GM12878 (cell line): Measurements from ENCODE around the gene PLAC9. TPM values are rescaled to one million over a fixed set of nuclear protein-coding genes. Genes with fewer than 3 reads are reported as not detected.

Source experiments
- ATAC-seq: fragments of 200-7000 bp; cut with Tn5 transposase; 3 replicates; pipeline ENCODE4 v1.9.1; 2020; ENCODE audit warnings: mild to moderate bottlenecking, moderate library complexity
- BruUV-seq: library from RNA; stranded (reverse); fragments of 400-500 nt; replicated peaks from 2 replicates; lab custom pipeline; 2021; lab: Mats Ljungman, UMichigan
- CTCF ChIA-PET: fragments of 300-600 bp; sonication (Branson Sonifier 250); formaldehyde crosslinking; extraction: SDS; loops from one replicate; lab custom pipeline; 2021; ENCODE audit warnings: inconsistent platforms; lab: Yijun Ruan, JAX
- POLR2A ChIA-PET: fragments of 350-600 bp; formaldehyde crosslinking; extraction: SDS; loops from one replicate; lab custom pipeline; 2021; ENCODE audit warnings: inconsistent platforms; lab: Charles Lee
- RAD21 ChIA-PET: fragments of 300-600 bp; sonication (Branson Sonifier 250); formaldehyde crosslinking; loops from one replicate; lab custom pipeline; 2023; ENCODE audit warnings: antibody characterized with exemption; ENCODE audit not compliant: unreplicated experiment; lab: Charles Lee
- SMC1A ChIA-PET: fragments of 300-600 bp; sonication (Branson Sonifier 250); formaldehyde crosslinking; loops from one replicate; lab custom pipeline; 2023; ENCODE audit not compliant: unreplicated experiment, uncharacterized antibody; lab: Charles Lee
- DNase-seq: peaks from one replicate; pipeline ENCODE4 v3.0.0-alpha.2; 2011; ENCODE audit warnings: low read depth, low spot score
- FAIRE-seq: peaks from 3 replicates; lab custom pipeline; 2011; peaks lifted over from hg19 to GRCh38; lab: Jason Lieb, UNC
- H2AFZ ChIP-seq: 2 replicates; pipeline ENCODE4 v1.6.0; 2011; ENCODE audit warnings: low read depth, low read length, control low read depth; ENCODE audit not compliant: control insufficient read depth
- H3K27ac ChIP-seq: 2 replicates; pipeline ENCODE4 v1.5.1; 2011; ENCODE audit warnings: control low read depth; ENCODE audit not compliant: control insufficient read depth, insufficient read depth
- H3K27me3 ChIP-seq, 2 experiments: replicated peaks in 1 of 2; 2 replicates each; pipeline versions ENCODE4 v1.6.0 to v1.6.1; 2011; ENCODE audit warnings: low read length in 1 of 2; ENCODE audit not compliant: control insufficient read depth in 2 of 2, insufficient read depth in 2 of 2
- H3K36me3 ChIP-seq, 2 experiments: 2 replicates each; pipeline ENCODE4 v1.5.1; 2011; ENCODE audit warnings: low read length in 1 of 2; ENCODE audit not compliant: control insufficient read depth in 2 of 2, insufficient read depth in 2 of 2
- H3K4me1 ChIP-seq: 2 replicates; pipeline ENCODE4 v1.6.1; 2011; ENCODE audit warnings: mild to moderate bottlenecking, low read length, moderate library complexity, mixed read lengths; ENCODE audit not compliant: control insufficient read depth, insufficient read depth
- H3K4me2 ChIP-seq: 2 replicates; pipeline ENCODE4 v1.6.0; 2011; ENCODE audit warnings: control low read depth; ENCODE audit not compliant: control insufficient read depth, insufficient read depth
- H3K4me3 ChIP-seq: fragments of 200-600 bp; sonication (generic); 2 replicates; pipeline ENCODE4 v1.5.1; 2016
- H3K79me2 ChIP-seq: 2 replicates; pipeline ENCODE4 v1.6.0; 2011; ENCODE audit warnings: low read length; ENCODE audit not compliant: control insufficient read depth, insufficient read depth
- H3K9ac ChIP-seq: 2 replicates; pipeline ENCODE4 v1.8.0; 2011; ENCODE audit warnings: low read length, control low read depth, mixed read lengths; ENCODE audit not compliant: control insufficient read depth, insufficient read depth
- H3K9me3 ChIP-seq: replicated peaks from 3 replicates; pipeline ENCODE4 v1.5.1; 2011; ENCODE audit warnings: mild to moderate bottlenecking, low read length; ENCODE audit not compliant: control insufficient read depth, insufficient read depth
- H4K20me1 ChIP-seq: 2 replicates; pipeline ENCODE4 v1.6.0; 2011; ENCODE audit not compliant: control insufficient read depth, insufficient read depth
- ETV6 ChIP-seq, 2 experiments: fragments of 450-650 bp in 1 of 2; IDR thresholded peaks in 1 of 2; conservative IDR thresholded peaks in 1 of 2; 2 replicates each; pipeline ENCODE4 v1.6.1; 2014; ENCODE audit warnings: antibody characterized with exemption in 1 of 2, borderline replicate concordance in 1 of 2, low read depth in 1 of 2, mild to moderate bottlenecking in 1 of 2, moderate library complexity in 1 of 2
- RAD21 ChIP-seq: IDR thresholded peaks from 2 replicates; pipeline ENCODE4 v1.6.1; 2011; ENCODE audit warnings: mild to moderate bottlenecking, low read depth, low read length, moderate library complexity; ENCODE audit not compliant: insufficient read depth
- SMAD1 ChIP-seq: fragments of 450-650 bp; IDR thresholded peaks from 2 replicates; pipeline ENCODE4 v1.6.1; 2018; ENCODE audit warnings: mild to moderate bottlenecking, low read depth; ENCODE audit not compliant: partially characterized antibody
- TCF7 ChIP-seq: IDR thresholded peaks from 2 replicates; pipeline ENCODE4 v1.6.1; 2014; ENCODE audit warnings: antibody characterized with exemption, borderline replicate concordance
- ZNF24 ChIP-seq: fragments of 450-650 bp; IDR thresholded peaks from 2 replicates; pipeline ENCODE4 v1.6.1; 2017; ENCODE audit warnings: antibody characterized with exemption, mild to moderate bottlenecking
- WGBS: methylation state at CpG from one replicate; pipeline ENCODE4 v1.1.6; 2016; ENCODE audit warnings: low lambda C conversion rate; ENCODE audit not compliant: insufficient replicate concordance, insufficient coverage; ENCODE audit errors: missing lambda C conversion rate; 5-methylcytosine and 5-hydroxymethylcytosine counted together
- in situ Hi-C: fragments of 300-500 bp; cut with MboI; formaldehyde crosslinking; loops from 9 replicates; pipeline ENCODE4 v1.14.3; 2018; ENCODE audit warnings: mixed read lengths
- intact Hi-C: fragments of 100-400 bp; cut with micrococcal nuclease; formaldehyde crosslinking; loops from one replicate; pipeline ENCODE4 v1.14.2; 2022; ENCODE audit not compliant: unreplicated experiment
- polyA plus RNA-seq, 11 experiments: library from polyadenylated mRNA; depleted of rRNA in 4 of 11; unstranded in 6 of 11; stranded (reverse) in 5 of 11; fragments of >200 nt; fragmentation: Nextera tagmentation in 4 of 11; fragmentation: Illumina TruSeq in 1 of 11; extraction: Ambion mirVana in 4 of 11; extraction: Trizol in 1 of 11; gene quantifications; 1 replicate in 1 of 11; 2 replicates in 10 of 11; pipeline versions ENCODE4 v1.2.1 to v1.2.3, GENCODE V29; 2011 to 2016; ENCODE audit warnings: inconsistent platforms in 2 of 11, missing spikeins in 2 of 11, low read depth in 1 of 11
- total RNA-seq, 4 experiments: library from RNA; depleted of rRNA in 3 of 4; stranded (reverse); fragments of >200 nt in 3 of 4; fragmentation: Illumina TruSeq in 1 of 4; extraction: Trizol in 1 of 4; gene quantifications; 2 replicates each; pipeline versions ENCODE4 v1.2.1 to v1.2.3, GENCODE V29; 2013 to 2021
- TF ChIP-seq, protein P1 (sequence below): fragments of 450-650 bp; IDR thresholded peaks from 2 replicates; pipeline ENCODE4 v1.6.1; 2017; ENCODE audit warnings: mild to moderate bottlenecking

PLAC9 gene
- total and polyA plus RNA-seq, 10 of the 15 experiments (the other 5 are each of a cell fraction or from before 2014, with no cell fraction given) = not detected

DNA sequence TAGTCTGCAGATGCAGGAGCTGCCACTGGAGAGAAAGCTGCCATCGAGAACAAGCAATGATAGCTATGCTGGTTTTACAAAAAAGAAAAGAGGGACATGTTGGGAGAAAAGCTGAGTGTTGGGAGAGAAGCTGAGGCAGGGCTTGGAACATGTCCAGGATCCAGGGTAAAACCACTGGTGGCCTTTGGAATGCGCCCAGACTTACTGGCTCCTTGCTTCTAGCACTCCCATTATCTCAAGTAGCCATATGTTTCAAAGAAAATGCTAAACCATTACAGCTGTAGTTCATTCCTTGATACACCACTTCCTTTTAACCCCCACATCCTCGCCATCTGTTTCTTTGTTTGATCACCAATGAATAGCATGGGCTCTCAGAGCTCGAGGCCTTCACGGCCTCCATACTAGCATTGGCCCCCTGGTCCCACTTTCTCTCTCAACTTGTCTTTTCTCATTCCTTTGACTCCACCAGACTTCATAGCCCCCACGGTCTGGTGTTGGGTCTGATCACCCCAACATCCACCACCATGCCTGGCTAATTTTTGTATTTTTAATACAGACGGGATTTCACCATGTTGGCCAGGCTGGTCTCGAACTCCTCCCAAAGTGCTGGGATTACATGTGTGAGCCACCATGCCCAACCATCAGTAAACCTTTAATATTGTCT, 23.8 kb upstream of the PLAC9 start:
- in situ Hi-C loops = no loop called here
- SMC1A ChIA-PET = interaction anchor here (1.0 to 1.2 kb wide), 2 partner anchors 10 to 13 kb away, joined by 3 to 4 read pairs; no protein-coding TSS in a partner anchor
- BruUV-seq = no TSS peak

DNA sequence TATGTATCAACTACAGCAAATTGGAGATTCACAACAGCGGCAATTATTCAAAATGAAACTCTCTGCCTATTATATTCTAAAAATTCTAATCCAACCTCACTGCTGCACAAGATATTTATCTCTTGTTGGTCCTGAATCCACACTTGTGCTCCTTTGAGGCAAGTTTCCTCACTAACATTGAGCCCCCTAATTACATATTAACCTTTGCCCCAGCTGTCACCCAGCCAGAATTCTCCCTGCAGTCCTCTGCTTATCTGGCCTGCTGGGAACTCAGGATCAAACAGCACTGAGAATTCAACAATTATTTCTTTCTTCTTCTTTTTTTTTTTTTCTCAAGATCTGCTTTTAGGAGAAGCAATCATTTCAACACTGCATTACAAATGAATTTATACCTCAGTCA, 21.5 kb upstream of the PLAC9 start:
- ChIA-PET CTCF (no interaction called here), RAD21 (no interaction called here), POLR2A (interaction anchor here (0.6 kb wide), 1 partner anchor 1378 kb away, joined by 3 read pairs; no protein-coding TSS in a partner anchor), SMC1A (no interaction called here)
- no peak overlapping the region for H3K4me3 ChIP-seq
- FAIRE-seq (no peak), ATAC-seq (no peak), DNase-seq (no peak)
- H3K36me3 ChIP-seq = no peaks in the 10 kb centered on the region
- H3K27ac ChIP-seq = no peak overlapping the region
- TF ChIP-seq ETV6 (conservative IDR thresholded peaks at IDR 0.05 in 1 of 2, IDR thresholded peaks at IDR 0.05 in 1 of 2; ENCODE audit: borderline replicate concordance in 1 of 2, low read depth in 1 of 2) (no peak), RAD21 (no peak), TCF7 (no peak)
- TF ChIP-seq, protein P1, sequence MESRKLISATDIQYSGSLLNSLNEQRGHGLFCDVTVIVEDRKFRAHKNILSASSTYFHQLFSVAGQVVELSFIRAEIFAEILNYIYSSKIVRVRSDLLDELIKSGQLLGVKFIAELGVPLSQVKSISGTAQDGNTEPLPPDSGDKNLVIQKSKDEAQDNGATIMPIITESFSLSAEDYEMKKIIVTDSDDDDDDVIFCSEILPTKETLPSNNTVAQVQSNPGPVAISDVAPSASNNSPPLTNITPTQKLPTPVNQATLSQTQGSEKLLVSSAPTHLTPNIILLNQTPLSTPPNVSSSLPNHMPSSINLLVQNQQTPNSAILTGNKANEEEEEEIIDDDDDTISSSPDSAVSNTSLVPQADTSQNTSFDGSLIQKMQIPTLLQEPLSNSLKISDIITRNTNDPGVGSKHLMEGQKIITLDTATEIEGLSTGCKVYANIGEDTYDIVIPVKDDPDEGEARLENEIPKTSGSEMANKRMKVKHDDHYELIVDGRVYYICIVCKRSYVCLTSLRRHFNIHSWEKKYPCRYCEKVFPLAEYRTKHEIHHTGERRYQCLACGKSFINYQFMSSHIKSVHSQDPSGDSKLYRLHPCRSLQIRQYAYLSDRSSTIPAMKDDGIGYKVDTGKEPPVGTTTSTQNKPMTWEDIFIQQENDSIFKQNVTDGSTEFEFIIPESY = no peak
- no peak overlapping the region for H3K9ac ChIP-seq
- 100% methylated on average over 1 of the region's 1 CpG for WGBS
- no peaks in the 10 kb centered on the region for H4K20me1 ChIP-seq
- H3K4me2 ChIP-seq = no peak overlapping the region
- no peaks in the 10 kb centered on the region; the same call in 1 of the 2 replicates for H3K4me1 ChIP-seq
- no TSS peak for BruUV-seq
- intact Hi-C loops = no loop called here
- peaks cover 3% of the 10 kb centered on the region; the same call in 1 of the 3 replicates for H3K9me3 ChIP-seq
- H3K79me2 ChIP-seq = no peaks in the 10 kb centered on the region
- H3K27me3 ChIP-seq = no peaks in the 10 kb centered on the region
- in situ Hi-C loops = no loop called here
- no peak overlapping the region for H2AFZ ChIP-seq

More for the DNA sequence above, 23.8 kb upstream of the PLAC9 start:
- Histone ChIP-seq H3K36me3 (no peaks in the 10 kb centered on the region), H3K4me2 (no peak overlapping the region), H3K27me3 (no peaks in the 10 kb centered on the region), H2AFZ (no peak overlapping the region), H3K9ac (no peak overlapping the region), H3K4me1 (no peaks in the 10 kb centered on the region; the same call in 1 of the 2 replicates), H3K9me3 (peaks cover 3% of the 10 kb centered on the region; the same call in 1 of the 3 replicates), H4K20me1 (no peaks in the 10 kb centered on the region), H3K79me2 (no peaks in the 10 kb centered on the region), H3K4me3 (no peak overlapping the region), H3K27ac (no peak overlapping the region)
- no peak for DNase-seq
- no peak for ATAC-seq
- intact Hi-C loops = no loop called here
- ChIA-PET CTCF (interaction anchor here (0.9 kb wide), 1 partner anchor 50 kb away, joined by 4 read pairs; no protein-coding TSS in a partner anchor), POLR2A (no interaction called here), RAD21 (no interaction called here)
- no peak for FAIRE-seq
- TF ChIP-seq ZNF24 (no peak), SMAD1 (no peak)
- 39% methylated on average over 8 of the region's 8 CpGs for WGBS
